Breast epithelium (tissue), 3 donors: ENCODE data around the gene CD300E.

Experiments used
- CTCF ChIP-seq, 3 donors: fragments of 450-650 bp; IDR thresholded peaks; one replicate each; pipeline ENCODE4 v1.5.1; 2016 to 2017; ENCODE audit warnings: antibody characterized with exemption in 3 of 3, mild to moderate bottlenecking in 3 of 3, moderate library complexity in 3 of 3
- POLR2AphosphoS5 ChIP-seq, 3 donors: sonication (generic); formaldehyde crosslinking; IDR thresholded peaks; one replicate each; pipeline ENCODE4 v1.6.1; 2017; ENCODE audit warnings: antibody characterized with exemption in 3 of 3

GRCh38 chr17:74608511-74608910 lies 15.0 kb downstream of the CD300E start:
- no peak for TF ChIP-seq POLR2AphosphoS5 (IDR thresholded peaks at IDR 0.05)
- TF ChIP-seq CTCF (IDR thresholded peaks at IDR 0.05) = no peak
